IMR-90 (cell line): ENCODE results near the gene SUDS3. TPM values are rescaled to one million over a fixed set of nuclear protein-coding genes. Genes with fewer than 3 reads are reported as not detected.

Experiments used
- ATAC-seq: fragments of 200-7000 bp; cut with Tn5 transposase; 2 replicates; pipeline ENCODE4 v1.9.1; 2020; ENCODE audit warnings: low read depth, mild to moderate bottlenecking, moderate library complexity
- BruUV-seq: library from RNA; stranded (reverse); fragments of 400-500 nt; replicated peaks from 2 replicates; lab custom pipeline; 2021; lab: Mats Ljungman, UMichigan
- CTCF ChIA-PET: fragments of 300-600 bp; formaldehyde crosslinking; extraction: SDS; loops from one replicate; lab custom pipeline; 2021; ENCODE audit warnings: antibody characterized with exemption; lab: Yijun Ruan, JAX
- POLR2A ChIA-PET: fragments of 300-600 bp; sonication (Branson Sonifier 250); formaldehyde crosslinking; loops from one replicate; lab custom pipeline; 2022; ENCODE audit warnings: antibody characterized with exemption; ENCODE audit not compliant: unreplicated experiment; lab: Charles Lee
- DNase-seq: peaks from one replicate; pipeline ENCODE4 v3.0.0; 2013
- H2AFZ ChIP-seq: replicated peaks from 2 replicates; pipeline ENCODE3; 2013; ENCODE audit warnings: low read length, mild to moderate bottlenecking; ENCODE audit not compliant: poor library complexity
- H2AK5ac ChIP-seq: 2 replicates; pipeline ENCODE4 v1.6.1; 2013; ENCODE audit warnings: low read depth, low read length, inconsistent platforms
- H2AK9ac ChIP-seq: replicated peaks from 2 replicates; pipeline ENCODE3; 2013; ENCODE audit warnings: mild to moderate bottlenecking, low read depth, low read length, moderate library complexity; ENCODE audit not compliant: poor library complexity
- H2BK120ac ChIP-seq: 2 replicates; pipeline ENCODE4 v1.6.1; 2013; ENCODE audit warnings: low read depth, low read length, inconsistent platforms
- H2BK15ac ChIP-seq: 3 replicates; pipeline ENCODE4 v1.6.1; 2013; ENCODE audit warnings: low read depth, low read length, inconsistent platforms
- H2BK20ac ChIP-seq: 2 replicates; pipeline ENCODE4 v1.6.1; 2013; ENCODE audit warnings: low read depth, mild to moderate bottlenecking, inconsistent platforms, low read length, moderate library complexity
- H2BK5ac ChIP-seq: 2 replicates; pipeline ENCODE4 v1.6.1; 2013; ENCODE audit warnings: mild to moderate bottlenecking, low read depth, low read length, inconsistent platforms; ENCODE audit not compliant: poor library complexity, severe bottlenecking
- H3K14ac ChIP-seq: replicated peaks from 2 replicates; pipeline ENCODE4 v1.6.1; 2013; ENCODE audit warnings: low read depth, low read length, inconsistent platforms
- H3K18ac ChIP-seq: 2 replicates; pipeline ENCODE4 v1.6.1; 2013; ENCODE audit warnings: low read depth, low read length, control low read depth
- H3K23ac ChIP-seq: 2 replicates; pipeline ENCODE4 v1.6.1; 2013; ENCODE audit warnings: low read depth, low read length, inconsistent platforms
- H3K27ac ChIP-seq: 2 replicates; pipeline ENCODE4 v1.5.1; 2013; ENCODE audit warnings: mild to moderate bottlenecking, control low read depth, low read length; ENCODE audit not compliant: insufficient read depth
- H3K27me3 ChIP-seq: 2 replicates; pipeline ENCODE4 v1.6.1; 2013; ENCODE audit warnings: low read length; ENCODE audit not compliant: control insufficient read depth, insufficient read depth
- H3K36me3 ChIP-seq: 2 replicates; pipeline ENCODE4 v1.6.1; 2013; ENCODE audit warnings: low read length, mixed read lengths; ENCODE audit not compliant: control insufficient read depth, insufficient read depth
- H3K4ac ChIP-seq: 2 replicates; pipeline ENCODE4 v1.6.1; 2013; ENCODE audit warnings: low read depth, low read length, inconsistent platforms
- H3K4me1 ChIP-seq: 2 replicates; pipeline ENCODE4 v1.6.1; 2013; ENCODE audit warnings: low read length, mixed read lengths; ENCODE audit not compliant: control insufficient read depth, insufficient read depth
- H3K4me2 ChIP-seq: 2 replicates; pipeline ENCODE4 v1.6.1; 2013; ENCODE audit warnings: low read depth, mild to moderate bottlenecking, control low read depth, low read length, moderate library complexity
- H3K4me3 ChIP-seq: 2 replicates; pipeline ENCODE4 v1.5.1; 2013; ENCODE audit warnings: low read depth, mild to moderate bottlenecking, control low read depth, low read length, moderate library complexity; ENCODE audit not compliant: insufficient read depth
- H3K56ac ChIP-seq: 2 replicates; pipeline ENCODE4 v1.6.1; 2013; ENCODE audit warnings: low read length, inconsistent platforms; ENCODE audit not compliant: insufficient read depth; ENCODE audit errors: extremely low read depth
- H3K79me1 ChIP-seq, 2 experiments: 2 replicates each; pipeline ENCODE4 v1.6.1; 2013; ENCODE audit warnings: low read length in 2 of 2, inconsistent platforms in 1 of 2, low read depth in 1 of 2
- H3K9ac ChIP-seq: 2 replicates; pipeline ENCODE4 v1.6.1; 2013; ENCODE audit warnings: low read depth, low read length, control low read depth
- H3K9me1 ChIP-seq: 2 replicates; pipeline ENCODE4 v1.6.1; 2013; ENCODE audit warnings: low read length, inconsistent platforms; ENCODE audit not compliant: insufficient read depth
- H3K9me3 ChIP-seq: 2 replicates; pipeline ENCODE4 v1.6.1; 2013; ENCODE audit warnings: low read length; ENCODE audit not compliant: control insufficient read depth, insufficient read depth
- H4K20me1 ChIP-seq: 2 replicates; pipeline ENCODE4 v1.6.1; 2013; ENCODE audit warnings: low read length, inconsistent platforms; ENCODE audit not compliant: insufficient read depth
- H4K5ac ChIP-seq: 2 replicates; pipeline ENCODE4 v1.6.1; 2013; ENCODE audit warnings: mild to moderate bottlenecking, low read depth, low read length, control low read depth
- H4K8ac ChIP-seq, 2 experiments: 2 replicates each; pipeline ENCODE4 v1.6.1; 2013; ENCODE audit warnings: low read depth in 2 of 2, low read length in 2 of 2, control low read depth in 1 of 2, inconsistent platforms in 1 of 2
- H4K91ac ChIP-seq: 2 replicates; pipeline ENCODE4 v1.6.1; 2013; ENCODE audit warnings: low read depth, low read length, inconsistent platforms; ENCODE audit not compliant: insufficient read depth
- BHLHE40 ChIP-seq: fragments of 150-350 bp; IDR thresholded peaks from 2 replicates; pipeline ENCODE4 v1.6.1; 2016; ENCODE audit warnings: mild to moderate bottlenecking, low read depth, low read length
- CEBPB ChIP-seq: IDR thresholded peaks from 2 replicates; pipeline ENCODE4 v1.6.1; 2012; ENCODE audit warnings: low read depth, low read length, improper control_type of control experiment
- CHD1 ChIP-seq: IDR thresholded peaks from 2 replicates; pipeline ENCODE4 v1.6.1; 2012; ENCODE audit warnings: low read depth, low read length, improper control_type of control experiment
- FOS ChIP-seq: fragments of 150-350 bp; IDR thresholded peaks from 2 replicates; pipeline ENCODE4 v1.6.1; 2016; ENCODE audit warnings: low read depth, low read length
- MAFK ChIP-seq: IDR thresholded peaks from 2 replicates; pipeline ENCODE4 v1.6.1; 2012; ENCODE audit warnings: low read depth, low read length, improper control_type of control experiment
- MAZ ChIP-seq: IDR thresholded peaks from 2 replicates; pipeline ENCODE4 v1.6.1; 2012; ENCODE audit warnings: low read depth, mild to moderate bottlenecking, low read length, improper control_type of control experiment, moderate library complexity, borderline replicate concordance
- MXI1 ChIP-seq: IDR thresholded peaks from 2 replicates; pipeline ENCODE4 v1.6.1; 2012; ENCODE audit warnings: low read depth, mild to moderate bottlenecking, low read length, moderate library complexity, borderline replicate concordance
- NFE2L2 ChIP-seq: fragments of 150-350 bp; IDR thresholded peaks from 2 replicates; pipeline ENCODE4 v1.6.1; 2016; ENCODE audit warnings: low read depth, mild to moderate bottlenecking, low read length
- POLR2A ChIP-seq: IDR thresholded peaks from 2 replicates; pipeline ENCODE4 v1.6.1; 2012; ENCODE audit warnings: mild to moderate bottlenecking, low read depth, low read length
- RAD21 ChIP-seq: IDR thresholded peaks from 2 replicates; pipeline ENCODE4 v1.6.1; 2012; ENCODE audit warnings: low read length, improper control_type of control experiment
- RCOR1 ChIP-seq: IDR thresholded peaks from 2 replicates; pipeline ENCODE4 v1.6.1; 2012; ENCODE audit warnings: mild to moderate bottlenecking, low read length, improper control_type of control experiment; ENCODE audit not compliant: insufficient replicate concordance
- RFX5 ChIP-seq: IDR thresholded peaks from 2 replicates; pipeline ENCODE4 v1.8.0; 2012; ENCODE audit warnings: low read depth, mild to moderate bottlenecking, low read length, moderate library complexity
- SMC3 ChIP-seq: fragments of 150-350 bp; IDR thresholded peaks from 2 replicates; pipeline ENCODE4 v1.6.1; 2016; ENCODE audit warnings: low read depth, mild to moderate bottlenecking, antibody characterized with exemption, low read length, moderate library complexity
- WGBS, 2 experiments: methylation state at CpG; one replicate each; pipeline versions ENCODE4 v1.1.5 to v1.1.7; 2013; ENCODE audit warnings: missing lambda C conversion rate in 2 of 2; ENCODE audit not compliant: insufficient read length in 1 of 2; ENCODE audit errors: extremely low coverage in 2 of 2; 5-methylcytosine and 5-hydroxymethylcytosine counted together
- dilution Hi-C: fragments of 300-500 bp; cut with HindIII; formaldehyde crosslinking; loops from one replicate; pipeline ENCODE4 v1.14.3; 2018; ENCODE audit warnings: low sequenced_read_pairs; ENCODE audit not compliant: unreplicated experiment
- in situ Hi-C: fragments of 300-500 bp; cut with MboI; formaldehyde crosslinking; loops from 3 replicates; pipeline ENCODE4 v1.14.3; 2019; ENCODE audit warnings: low sequenced_read_pairs, inconsistent platforms, mixed read lengths
- intact Hi-C: fragments of 100-400 bp; cut with micrococcal nuclease; formaldehyde crosslinking; loops from 2 replicates; pipeline ENCODE4 v1.10.0; 2022
- polyA plus RNA-seq, 3 experiments: library from polyadenylated mRNA; depleted of rRNA; stranded (reverse); fragments of >200 nt; gene quantifications; 2 replicates each; pipeline ENCODE4 v1.2.3, GENCODE V29; 2012; ENCODE audit warnings: low replicate concordance in 1 of 3
- total RNA-seq: library from RNA; depleted of rRNA; stranded (reverse); fragments of >200 nt; gene quantifications from 2 replicates; pipeline ENCODE4 v1.2.3, GENCODE V29; 2012
- TF ChIP-seq, protein P1 (sequence below): fragments of 150-350 bp; IDR thresholded peaks from 2 replicates; pipeline ENCODE4 v1.6.1; 2017; ENCODE audit warnings: mild to moderate bottlenecking, antibody characterized with exemption, low read length, low read depth
- TF ChIP-seq, protein P2 (sequence below): conservative IDR thresholded peaks from 2 replicates; pipeline ENCODE4 v1.5.1; 2012; ENCODE audit warnings: mild to moderate bottlenecking, low read depth, low read length, improper control_type of control experiment
- TF ChIP-seq, protein P3 (sequence below): fragments of 150-350 bp; IDR thresholded peaks from 2 replicates; pipeline ENCODE4 v1.6.1; 2016; ENCODE audit warnings: low read depth, mild to moderate bottlenecking, low read length, moderate library complexity, borderline replicate concordance

The SUDS3 gene
- total and polyA plus RNA-seq, 2 of the 4 experiments (the other 2 are of a cell fraction), result 13.4 to 13.8 TPM

DNA sequence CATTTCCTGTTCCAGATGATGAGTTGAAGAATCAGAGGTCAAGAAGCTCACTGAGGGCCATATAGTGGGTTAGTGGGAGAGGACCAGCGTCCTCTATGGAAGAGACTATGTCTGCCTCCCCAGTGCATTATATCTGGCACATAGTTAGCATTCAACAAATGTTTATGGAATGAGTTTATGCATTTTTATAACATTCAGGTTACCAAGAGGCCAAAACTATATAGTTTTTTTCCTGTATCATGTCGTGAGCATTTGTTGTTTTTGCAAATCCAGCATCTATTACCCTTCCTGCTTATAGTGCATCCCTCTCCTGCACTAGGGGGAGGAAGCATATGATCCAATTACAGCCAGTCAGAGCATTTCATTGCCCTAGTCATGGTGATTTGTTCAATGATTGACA, 60.6 kb downstream of the SUDS3 start:
- H2BK20ac ChIP-seq, result no peak overlapping the region

More for the DNA sequence above, 60.6 kb downstream of the SUDS3 start:
- Histone ChIP-seq H4K5ac (no peak overlapping the region), H3K14ac (no peak overlapping the region), H3K9ac (no peak overlapping the region), H2AFZ (no peak overlapping the region), H4K8ac (no peak overlapping the region), H4K91ac (no peak overlapping the region), H3K9me1 (no peaks in the 10 kb centered on the region; the same call in 1 of the 2 replicates), H3K9me3 (no peaks in the 10 kb centered on the region), H3K23ac (no peak overlapping the region), H3K27ac (no peak overlapping the region), H3K27me3 (no peaks in the 10 kb centered on the region), H3K79me1 (no peaks in the 10 kb centered on the region), H3K4me2 (no peak overlapping the region), H3K4ac (no peak overlapping the region), H3K18ac (no peak overlapping the region), H2BK120ac (no peak overlapping the region), H2BK5ac (no peak overlapping the region), H3K4me1 (peaks cover 4% of the 10 kb centered on the region; the same call in 1 of the 2 replicates), H4K20me1 (no peaks in the 10 kb centered on the region), H3K4me3 (no peak overlapping the region), H2AK9ac (no peak overlapping the region), H2AK5ac (no peak overlapping the region), H3K36me3 (no peaks in the 10 kb centered on the region), H2BK15ac (no peak overlapping the region), H3K56ac (no peak overlapping the region)
- ChIA-PET POLR2A (interaction anchor here (0.5 kb wide), 1 partner anchor 260 kb away, joined by 5 read pairs; no protein-coding TSS in a partner anchor), CTCF (interaction anchor here (0.9 kb wide), 1 partner anchor 9 kb away, joined by 4 read pairs; no protein-coding TSS in a partner anchor)
- ATAC-seq (peak; percentile 57), DNase-seq (peak; percentile 30)
- in situ Hi-C loops, result no loop called here
- no TSS peak for BruUV-seq
- no peak for TF ChIP-seq CHD1
- no peak for TF ChIP-seq CEBPB
- TF ChIP-seq, protein P1, sequence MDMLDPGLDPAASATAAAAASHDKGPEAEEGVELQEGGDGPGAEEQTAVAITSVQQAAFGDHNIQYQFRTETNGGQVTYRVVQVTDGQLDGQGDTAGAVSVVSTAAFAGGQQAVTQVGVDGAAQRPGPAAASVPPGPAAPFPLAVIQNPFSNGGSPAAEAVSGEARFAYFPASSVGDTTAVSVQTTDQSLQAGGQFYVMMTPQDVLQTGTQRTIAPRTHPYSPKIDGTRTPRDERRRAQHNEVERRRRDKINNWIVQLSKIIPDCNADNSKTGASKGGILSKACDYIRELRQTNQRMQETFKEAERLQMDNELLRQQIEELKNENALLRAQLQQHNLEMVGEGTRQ, result no peak
- no peak for TF ChIP-seq BHLHE40
- no peak for TF ChIP-seq MAFK
- TF ChIP-seq RCOR1, result no peak
- no peak for TF ChIP-seq RAD21
- TF ChIP-seq, protein P2, sequence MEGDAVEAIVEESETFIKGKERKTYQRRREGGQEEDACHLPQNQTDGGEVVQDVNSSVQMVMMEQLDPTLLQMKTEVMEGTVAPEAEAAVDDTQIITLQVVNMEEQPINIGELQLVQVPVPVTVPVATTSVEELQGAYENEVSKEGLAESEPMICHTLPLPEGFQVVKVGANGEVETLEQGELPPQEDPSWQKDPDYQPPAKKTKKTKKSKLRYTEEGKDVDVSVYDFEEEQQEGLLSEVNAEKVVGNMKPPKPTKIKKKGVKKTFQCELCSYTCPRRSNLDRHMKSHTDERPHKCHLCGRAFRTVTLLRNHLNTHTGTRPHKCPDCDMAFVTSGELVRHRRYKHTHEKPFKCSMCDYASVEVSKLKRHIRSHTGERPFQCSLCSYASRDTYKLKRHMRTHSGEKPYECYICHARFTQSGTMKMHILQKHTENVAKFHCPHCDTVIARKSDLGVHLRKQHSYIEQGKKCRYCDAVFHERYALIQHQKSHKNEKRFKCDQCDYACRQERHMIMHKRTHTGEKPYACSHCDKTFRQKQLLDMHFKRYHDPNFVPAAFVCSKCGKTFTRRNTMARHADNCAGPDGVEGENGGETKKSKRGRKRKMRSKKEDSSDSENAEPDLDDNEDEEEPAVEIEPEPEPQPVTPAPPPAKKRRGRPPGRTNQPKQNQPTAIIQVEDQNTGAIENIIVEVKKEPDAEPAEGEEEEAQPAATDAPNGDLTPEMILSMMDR, result no peak
- no peak for TF ChIP-seq FOS
- no peak for TF ChIP-seq RFX5
- TF ChIP-seq POLR2A, result no peak
- TF ChIP-seq MXI1, result no peak
- TF ChIP-seq SMC3, result no peak
- TF ChIP-seq, protein P3, sequence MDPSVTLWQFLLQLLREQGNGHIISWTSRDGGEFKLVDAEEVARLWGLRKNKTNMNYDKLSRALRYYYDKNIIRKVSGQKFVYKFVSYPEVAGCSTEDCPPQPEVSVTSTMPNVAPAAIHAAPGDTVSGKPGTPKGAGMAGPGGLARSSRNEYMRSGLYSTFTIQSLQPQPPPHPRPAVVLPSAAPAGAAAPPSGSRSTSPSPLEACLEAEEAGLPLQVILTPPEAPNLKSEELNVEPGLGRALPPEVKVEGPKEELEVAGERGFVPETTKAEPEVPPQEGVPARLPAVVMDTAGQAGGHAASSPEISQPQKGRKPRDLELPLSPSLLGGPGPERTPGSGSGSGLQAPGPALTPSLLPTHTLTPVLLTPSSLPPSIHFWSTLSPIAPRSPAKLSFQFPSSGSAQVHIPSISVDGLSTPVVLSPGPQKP, result no peak
- no peak for TF ChIP-seq NFE2L2
- no peak for TF ChIP-seq MAZ
- intact Hi-C loops, result no loop called here
- dilution Hi-C loops, result no loop called here
- no CpG with 5 or more reads among the region's 2 CpGs for WGBS, 2 experiments
